Measurements from ENCODE around the gene SPATA2L. TPM values are rescaled to one million over a fixed set of nuclear protein-coding genes. Genes with fewer than 3 reads are reported as not detected.
"Not testable (repeated sequence)": the region's sequence is repeated elsewhere in the genome, so short reads cannot be mapped to it uniquely, and the experiment has no call there.

The SPATA2L gene
- total RNA-seq, 1 donor from 2014 or later = 16.2 TPM

DNA sequence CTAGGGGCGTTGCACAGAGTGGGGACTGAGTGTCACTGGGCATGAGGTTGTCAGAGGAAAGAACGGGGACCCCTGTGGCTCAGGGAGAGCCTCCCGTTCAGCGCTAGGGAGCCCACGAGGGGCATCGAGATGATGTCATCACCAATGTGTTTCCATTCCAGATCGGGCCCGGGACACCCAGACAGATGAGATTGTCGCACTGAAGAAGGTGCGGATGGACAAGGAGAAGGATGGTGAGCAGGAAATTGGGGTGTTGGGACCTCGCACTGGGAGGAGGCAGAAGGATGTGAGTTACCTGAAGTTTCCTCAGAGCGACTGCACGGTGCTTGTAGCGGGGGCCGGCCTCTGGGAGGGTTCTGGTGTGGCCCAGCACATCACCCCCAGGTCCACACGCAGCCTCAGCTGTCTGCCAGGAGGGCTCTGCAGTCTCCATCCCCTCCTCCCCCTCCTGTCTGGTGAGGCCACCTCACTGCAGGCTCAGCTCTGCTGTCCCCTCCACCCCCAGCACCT lies 11.1 kb downstream of the SPATA2L start:
- Histone ChIP-seq H3K9me3 (no peaks in the 10 kb centered on the region), H3K27me3 (no peaks in the 10 kb centered on the region), H3K4me1 (peaks cover 10% of the 10 kb centered on the region), H3K36me3 (peaks cover 0 to 25% of the 10 kb centered on the region in 2 donors), H3K27ac (no peak overlapping the region), H3K4me3 (no peak overlapping the region)
- intact Hi-C loops (cut with DNase I) = no loop called here
- TF ChIP-seq, protein P1, sequence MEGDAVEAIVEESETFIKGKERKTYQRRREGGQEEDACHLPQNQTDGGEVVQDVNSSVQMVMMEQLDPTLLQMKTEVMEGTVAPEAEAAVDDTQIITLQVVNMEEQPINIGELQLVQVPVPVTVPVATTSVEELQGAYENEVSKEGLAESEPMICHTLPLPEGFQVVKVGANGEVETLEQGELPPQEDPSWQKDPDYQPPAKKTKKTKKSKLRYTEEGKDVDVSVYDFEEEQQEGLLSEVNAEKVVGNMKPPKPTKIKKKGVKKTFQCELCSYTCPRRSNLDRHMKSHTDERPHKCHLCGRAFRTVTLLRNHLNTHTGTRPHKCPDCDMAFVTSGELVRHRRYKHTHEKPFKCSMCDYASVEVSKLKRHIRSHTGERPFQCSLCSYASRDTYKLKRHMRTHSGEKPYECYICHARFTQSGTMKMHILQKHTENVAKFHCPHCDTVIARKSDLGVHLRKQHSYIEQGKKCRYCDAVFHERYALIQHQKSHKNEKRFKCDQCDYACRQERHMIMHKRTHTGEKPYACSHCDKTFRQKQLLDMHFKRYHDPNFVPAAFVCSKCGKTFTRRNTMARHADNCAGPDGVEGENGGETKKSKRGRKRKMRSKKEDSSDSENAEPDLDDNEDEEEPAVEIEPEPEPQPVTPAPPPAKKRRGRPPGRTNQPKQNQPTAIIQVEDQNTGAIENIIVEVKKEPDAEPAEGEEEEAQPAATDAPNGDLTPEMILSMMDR (IDR thresholded peaks at IDR 0.05) = no peak
- TF ChIP-seq POLR2AphosphoS5 (IDR thresholded peaks at IDR 0.05; ENCODE audit: insufficient read depth in 1 of 2, low read depth in 1 of 2) (no peak), POLR2A (IDR thresholded peaks at IDR 0.05) (no peak)
- DNase-seq (ENCODE audit: extremely low spot score in 2 of 2) = no peak

GRCh38 chr16:89689621-89690020 lies 11.9 kb downstream of the SPATA2L start:
- H3K9me3 ChIP-seq; H3K27ac ChIP-seq; H3K27me3 ChIP-seq; intact Hi-C loops (cut with DNase I); DNase-seq (ENCODE audit: extremely low spot score in 2 of 2); H3K4me3 ChIP-seq: not testable (repeated sequence)
- Histone ChIP-seq H3K36me3 (peaks cover 0 to 25% of the 10 kb centered on the region in 2 donors), H3K4me1 (peaks cover 10% of the 10 kb centered on the region)

- DNase-seq (ENCODE audit: extremely low spot score in 2 of 2) = no peak
Observed at GRCh38 chr16:89689142-89689541, 12.4 kb downstream of the SPATA2L start.

GRCh38 chr16:89688395-89688794 lies 13.1 kb downstream of the SPATA2L start:
- TF ChIP-seq, protein P1 (IDR thresholded peaks at IDR 0.05) = no peak
- TF ChIP-seq POLR2A (IDR thresholded peaks at IDR 0.05) (no peak), POLR2AphosphoS5 (IDR thresholded peaks at IDR 0.05; ENCODE audit: insufficient read depth in 1 of 2, low read depth in 1 of 2) (no peak)
- no peak overlapping the region for H3K4me3 ChIP-seq
- H3K4me1 ChIP-seq = peaks cover 10% of the 10 kb centered on the region
- DNase-seq (ENCODE audit: extremely low spot score in 2 of 2) = no peak
- no peaks in the 10 kb centered on the region for H3K9me3 ChIP-seq
- peaks cover 0 to 19% of the 10 kb centered on the region in 2 donors for H3K36me3 ChIP-seq
- no peaks in the 10 kb centered on the region for H3K27me3 ChIP-seq
- no peak overlapping the region for H3K27ac ChIP-seq
- intact Hi-C loops (cut with DNase I) = no loop called here

More at GRCh38 chr16:89689142-89689541, 12.4 kb downstream of the SPATA2L start:
- Histone ChIP-seq H3K4me3 (no peak overlapping the region), H3K9me3 (no peaks in the 10 kb centered on the region), H3K27me3 (no peaks in the 10 kb centered on the region), H3K36me3 (peaks cover 0 to 25% of the 10 kb centered on the region in 2 donors), H3K27ac (no peak overlapping the region), H3K4me1 (peaks cover 10% of the 10 kb centered on the region)
- intact Hi-C loops (cut with DNase I) = no loop called here
- TF ChIP-seq POLR2AphosphoS5 (IDR thresholded peaks at IDR 0.05; ENCODE audit: insufficient read depth in 1 of 2, low read depth in 1 of 2) (no peak), POLR2A (IDR thresholded peaks at IDR 0.05) (no peak)
- TF ChIP-seq, protein P1 (IDR thresholded peaks at IDR 0.05) = no peak

- Histone ChIP-seq H3K4me1 (peaks cover 10% of the 10 kb centered on the region), H3K27me3 (no peaks in the 10 kb centered on the region), H3K27ac (peak overlapping the region; percentile 68), H3K36me3 (peaks cover 0 to 10% of the 10 kb centered on the region in 2 donors), H3K4me3 (peak overlapping the region; percentile 67 to 78), H3K9me3 (no peaks in the 10 kb centered on the region)
- peak in 1 of 2 donors; percentile 83 for DNase-seq (ENCODE audit: extremely low spot score in 2 of 2)
- no peak for TF ChIP-seq POLR2AphosphoS5 (IDR thresholded peaks at IDR 0.05; ENCODE audit: insufficient read depth in 1 of 2, low read depth in 1 of 2)
- TF ChIP-seq, protein P1 (IDR thresholded peaks at IDR 0.05) = no peak
- TF ChIP-seq POLR2A (IDR thresholded peaks at IDR 0.05) = no peak
- intact Hi-C loops (cut with DNase I) = no loop called here
Observed at GRCh38 chr16:89687092-89687940, 14.2 kb downstream of the SPATA2L start.

All from vagina (tissue), 2 donors.